H1 (cell line): ENCODE measurements around the gene CALHM5. TPM values are rescaled to one million over a fixed set of nuclear protein-coding genes. Genes with fewer than 3 reads are reported as not detected.

Source experiments
- KDM4A ChIP-seq: IDR thresholded peaks from one replicate; pipeline ENCODE4 v1.7.1; 2012; ENCODE audit warnings: low read depth, mild to moderate bottlenecking, moderate library complexity, low read length, inconsistent platforms; ENCODE audit not compliant: severe bottlenecking
- RFX5 ChIP-seq: IDR thresholded peaks from 2 replicates; pipeline ENCODE4 v1.6.1; 2011; ENCODE audit warnings: low read depth, low read length, improper control_type of control experiment, borderline replicate concordance
- SUZ12 ChIP-seq: fragments of 200-600 bp; sonication (generic); IDR thresholded peaks from 2 replicates; pipeline ENCODE4 v1.6.1; 2012; ENCODE audit warnings: mild to moderate bottlenecking, inconsistent platforms, low read length, moderate library complexity, mixed read lengths
- TBP ChIP-seq: IDR thresholded peaks from 2 replicates; pipeline ENCODE4 v1.6.1; 2011; ENCODE audit warnings: low read depth, low read length, improper control_type of control experiment
- TEAD4 ChIP-seq: IDR thresholded peaks from 2 replicates; pipeline ENCODE4 v1.6.1; 2012; ENCODE audit warnings: low read depth, low read length, inconsistent platforms, mixed read lengths
- polyA plus RNA-seq, 7 experiments: library from polyadenylated mRNA; depleted of rRNA in 3 of 7; stranded (reverse) in 5 of 7; unstranded in 2 of 7; fragments of >200 nt in 5 of 7; fragments of 200-250 nt in 2 of 7; gene quantifications; 1 replicate in 5 of 7; 2 replicates in 1 of 7; 4 replicates in 1 of 7; pipeline versions ENCODE4 v1.2.1 to v1.2.3, GENCODE V29; 2011 to 2013; ENCODE audit warnings: missing spikeins in 2 of 7, mixed read lengths in 2 of 7
- total RNA-seq: library from RNA; stranded (reverse); fragmentation: NEBNext Ultra II Directional; extraction: Animal tissue kit (Norgen Biotek cat#: 25700); gene quantifications from 2 replicates; pipeline ENCODE4 v1.2.1, GENCODE V29; 2021
- TF ChIP-seq, protein P1 (sequence below): IDR thresholded peaks from 2 replicates; pipeline ENCODE4 v1.6.1; 2011; ENCODE audit warnings: low read depth, mild to moderate bottlenecking, low read length; ENCODE audit not compliant: insufficient read depth

Gene CALHM5
- total and polyA plus RNA-seq, 2 of the 8 experiments (the other 6 are each of a cell fraction or from before 2014, with no cell fraction given): 0.05 to 0.09 TPM

DNA sequence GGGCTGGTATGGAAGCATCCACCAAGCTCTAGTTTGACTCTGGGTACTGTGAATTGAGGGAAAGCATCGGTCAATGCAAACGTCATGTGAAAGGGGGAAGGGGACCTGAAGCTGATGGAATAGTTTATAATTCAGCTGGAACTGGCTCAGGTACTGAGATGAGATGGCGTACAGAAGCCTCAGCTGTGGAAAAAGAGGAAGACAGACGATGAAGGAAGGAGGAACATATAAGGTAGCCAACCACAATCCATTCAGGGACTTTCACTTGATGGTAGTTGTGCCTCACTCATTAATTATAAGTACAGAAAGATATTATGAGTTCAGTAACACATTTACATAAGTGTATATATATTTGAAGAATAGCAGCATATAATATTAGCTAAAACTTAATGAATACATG lies 2.7 kb downstream of the CALHM5 start (continued):
- TF ChIP-seq TEAD4 (no peak), TBP (no peak), SUZ12 (no peak), RFX5 (no peak), KDM4A (no peak)
- TF ChIP-seq, protein P1, sequence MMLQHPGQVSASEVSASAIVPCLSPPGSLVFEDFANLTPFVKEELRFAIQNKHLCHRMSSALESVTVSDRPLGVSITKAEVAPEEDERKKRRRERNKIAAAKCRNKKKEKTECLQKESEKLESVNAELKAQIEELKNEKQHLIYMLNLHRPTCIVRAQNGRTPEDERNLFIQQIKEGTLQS: no peak
